ENCODE data around the gene DACT1.

DNA sequence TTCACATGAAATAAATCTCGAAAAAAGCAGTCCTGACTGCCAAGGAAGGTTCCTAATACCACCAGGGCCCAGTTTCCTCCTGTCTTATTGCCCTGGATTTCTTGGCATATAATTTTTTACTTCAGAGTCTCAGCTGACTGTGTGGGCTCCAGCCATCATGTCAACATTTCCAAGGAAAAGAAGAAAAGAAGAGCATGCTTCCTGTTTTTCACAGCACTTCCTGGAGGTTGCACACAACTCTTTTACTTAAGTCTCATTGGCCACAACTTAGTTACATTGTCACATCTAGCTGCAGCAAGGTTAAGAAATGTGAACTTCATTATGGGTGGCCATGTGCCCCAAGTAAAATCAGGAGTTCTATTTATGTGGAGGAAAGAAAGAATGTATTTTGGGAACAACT lies 24.3 kb downstream of the DACT1 start:
- TF ChIP-seq, protein P1, sequence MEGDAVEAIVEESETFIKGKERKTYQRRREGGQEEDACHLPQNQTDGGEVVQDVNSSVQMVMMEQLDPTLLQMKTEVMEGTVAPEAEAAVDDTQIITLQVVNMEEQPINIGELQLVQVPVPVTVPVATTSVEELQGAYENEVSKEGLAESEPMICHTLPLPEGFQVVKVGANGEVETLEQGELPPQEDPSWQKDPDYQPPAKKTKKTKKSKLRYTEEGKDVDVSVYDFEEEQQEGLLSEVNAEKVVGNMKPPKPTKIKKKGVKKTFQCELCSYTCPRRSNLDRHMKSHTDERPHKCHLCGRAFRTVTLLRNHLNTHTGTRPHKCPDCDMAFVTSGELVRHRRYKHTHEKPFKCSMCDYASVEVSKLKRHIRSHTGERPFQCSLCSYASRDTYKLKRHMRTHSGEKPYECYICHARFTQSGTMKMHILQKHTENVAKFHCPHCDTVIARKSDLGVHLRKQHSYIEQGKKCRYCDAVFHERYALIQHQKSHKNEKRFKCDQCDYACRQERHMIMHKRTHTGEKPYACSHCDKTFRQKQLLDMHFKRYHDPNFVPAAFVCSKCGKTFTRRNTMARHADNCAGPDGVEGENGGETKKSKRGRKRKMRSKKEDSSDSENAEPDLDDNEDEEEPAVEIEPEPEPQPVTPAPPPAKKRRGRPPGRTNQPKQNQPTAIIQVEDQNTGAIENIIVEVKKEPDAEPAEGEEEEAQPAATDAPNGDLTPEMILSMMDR (IDR thresholded peaks at IDR 0.05): no peak
- TF ChIP-seq POLR2A (IDR thresholded peaks at IDR 0.05): no peak

All from thyroid gland (tissue), 4 donors.